Measurements from ENCODE around the gene ERBIN.

ERBIN gene

DNA sequence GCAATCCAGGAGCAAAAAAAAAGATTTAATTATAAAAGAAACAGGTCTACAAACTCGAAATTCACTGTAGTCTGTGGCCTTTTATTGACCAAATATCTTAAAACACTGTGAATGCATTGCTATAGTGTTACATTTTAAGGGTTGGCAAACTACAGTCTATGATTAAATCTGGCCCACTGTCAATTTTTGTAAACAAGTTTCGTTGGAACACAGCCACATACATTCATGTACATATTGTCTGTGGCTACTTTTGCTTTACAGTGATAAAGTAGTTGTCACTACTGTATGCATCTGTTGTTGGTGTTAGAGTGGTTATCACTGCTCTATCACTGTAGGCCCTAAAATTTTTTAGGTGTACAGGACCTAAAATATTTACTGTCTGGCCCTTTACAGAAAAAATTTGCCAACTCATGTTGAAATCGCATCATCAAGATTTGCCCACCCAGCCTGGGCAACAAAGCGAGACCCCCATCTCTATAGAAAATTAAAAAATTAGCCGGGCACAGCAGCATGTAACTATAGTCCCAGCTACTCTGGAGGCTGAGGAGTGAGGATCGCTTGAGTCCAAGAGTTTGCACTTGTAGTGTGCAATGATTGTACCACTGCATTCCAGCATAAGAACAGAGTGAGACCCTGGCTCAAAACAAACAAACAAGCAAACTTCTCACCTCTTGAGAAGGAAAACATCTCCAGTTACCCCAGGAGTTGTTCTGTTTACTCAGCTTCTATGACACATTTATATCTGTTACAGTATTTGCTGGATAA lies 89.0 kb downstream of the ERBIN start:
- no peak for TF ChIP-seq CTCF (IDR thresholded peaks at IDR 0.05)
- intact Hi-C loops (cut with DNase I; ENCODE audit: low total_unique reads): no loop called here
- Histone ChIP-seq H3K27ac (no peak overlapping the region), H3K27me3 (no peaks in the 10 kb centered on the region), H3K4me1 (peaks cover 0 to 23% (median 2%) of the 10 kb centered on the region in 4 donors), H3K9me3 (no peaks in the 10 kb centered on the region), H3K36me3 (peaks cover 0 to 6% (median 3%) of the 10 kb centered on the region in 3 donors), H3K4me3 (no peak overlapping the region)
- no peak for DNase-seq

- Histone ChIP-seq H3K36me3 (peaks cover 15 to 21% (median 19%) of the 10 kb centered on the region in 3 donors), H3K27me3 (no peaks in the 10 kb centered on the region), H3K27ac (no peak overlapping the region), H3K9me3 (no peaks in the 10 kb centered on the region), H3K4me1 (no peaks in the 10 kb centered on the region), H3K4me3 (no peak overlapping the region)
- TF ChIP-seq CTCF (IDR thresholded peaks at IDR 0.05): no peak
- DNase-seq: no peak
- intact Hi-C loops (cut with DNase I; ENCODE audit: low total_unique reads): no loop called here
Measured at GRCh38 chr5:66021585-66021984, 95.2 kb downstream of the ERBIN start.

- Histone ChIP-seq H3K27ac (no peak overlapping the region), H3K27me3 (no peaks in the 10 kb centered on the region), H3K4me1 (peaks cover 0 to 10% (median 2%) of the 10 kb centered on the region in 4 donors), H3K36me3 (peaks cover 40 to 58% (median 55%) of the 10 kb centered on the region in 3 donors), H3K9me3 (no peaks in the 10 kb centered on the region), H3K4me3 (no peak overlapping the region)
- no peak for DNase-seq
- intact Hi-C loops (cut with DNase I; ENCODE audit: low total_unique reads): no loop called here
- TF ChIP-seq CTCF (IDR thresholded peaks at IDR 0.05): no peak
Measured at GRCh38 chr5:66039296-66039695, 112.9 kb downstream of the ERBIN start.

DNA sequence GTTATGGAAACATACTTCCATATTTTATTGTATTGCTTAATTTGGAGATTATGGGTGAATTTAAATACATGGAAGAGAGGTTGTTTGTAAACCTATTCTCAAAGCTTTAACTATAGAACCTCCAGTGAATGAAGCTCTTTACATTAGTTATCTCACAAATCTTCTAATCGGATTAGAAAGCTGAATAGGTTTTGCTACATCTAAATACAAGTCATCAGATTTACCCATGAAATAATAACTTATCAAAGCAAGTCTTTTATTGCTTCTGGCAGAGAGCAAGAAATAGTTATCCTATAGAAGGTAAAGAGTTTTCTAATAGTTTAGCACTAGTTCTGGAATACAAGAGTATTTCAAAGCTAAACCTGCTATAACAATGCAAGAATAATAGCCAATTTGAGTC lies 113.3 kb downstream of the ERBIN start:
- Histone ChIP-seq H3K4me1 (peaks cover 0 to 10% (median 2%) of the 10 kb centered on the region in 4 donors), H3K4me3 (no peak overlapping the region), H3K27me3 (no peaks in the 10 kb centered on the region), H3K27ac (no peak overlapping the region), H3K36me3 (peaks cover 42 to 62% (median 57%) of the 10 kb centered on the region in 3 donors), H3K9me3 (no peaks in the 10 kb centered on the region)
- no peak for DNase-seq
- TF ChIP-seq CTCF (IDR thresholded peaks at IDR 0.05): no peak
- intact Hi-C loops (cut with DNase I; ENCODE audit: low total_unique reads): no loop called here

DNA sequence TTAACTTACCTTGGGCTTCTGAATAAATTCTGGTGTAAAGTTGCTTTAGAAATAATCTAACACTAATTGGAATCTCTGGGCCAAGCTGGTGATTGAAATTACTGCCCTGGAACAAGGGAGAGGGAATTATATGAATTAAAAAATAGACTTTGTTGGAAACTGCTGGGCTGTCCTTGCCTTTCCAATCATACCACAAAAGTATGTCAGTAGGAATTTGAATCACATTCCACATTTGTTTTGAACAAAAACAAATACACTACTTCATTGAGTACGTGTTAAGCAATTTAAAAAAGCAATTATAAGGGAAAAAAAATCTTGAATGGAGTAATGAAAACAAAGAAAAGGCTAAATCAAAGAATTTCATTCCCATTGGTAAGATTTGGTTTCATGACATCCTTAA lies 115.3 kb downstream of the ERBIN start:
- Histone ChIP-seq H3K4me1 (peaks cover 0 to 10% (median 2%) of the 10 kb centered on the region in 4 donors), H3K27me3 (no peaks in the 10 kb centered on the region), H3K4me3 (no peak overlapping the region), H3K27ac (no peak overlapping the region), H3K36me3 (peaks cover 38 to 65% (median 45%) of the 10 kb centered on the region in 3 donors), H3K9me3 (no peaks in the 10 kb centered on the region)
- no peak for DNase-seq
- no peak for TF ChIP-seq CTCF (IDR thresholded peaks at IDR 0.05)
- intact Hi-C loops (cut with DNase I; ENCODE audit: low total_unique reads): no loop called here
